Measurements from ENCODE around the gene PRSS58.
A peak's percentile ranks its signal among the peaks of the same experiment; 100 is the strongest.

Gene PRSS58

GRCh38 chr7:142257958-142258357, at the start of gene PRSS58:
Gene PRSS58, minus strand, starts transcription at chr7:142258058. Its CDS starts 351 bp downstream, at chr7:142257707.
- no peak within 1 kb of the TSS for H3K27ac ChIP-seq
- no peaks in the 10 kb centered on the region for H3K36me3 ChIP-seq
- H3K4me2 ChIP-seq, result no peak within 1 kb of the TSS
- no peak for TF ChIP-seq Cebpa-rat (IDR thresholded peaks at IDR 0.05)
- H3K4me1 ChIP-seq, result no peaks in the 10 kb centered on the region
- peaks cover 0 to 22% (median 7%) of the 10 kb centered on the region in 11 experiments; a peak in 11 of 22 replicates for H3K9me3 ChIP-seq (replicated peaks in 1 of 11)
- H4K20me1 ChIP-seq, result no peaks in the 10 kb centered on the region
- no peaks in the 10 kb centered on the region for H3K27me3 ChIP-seq
- H3K4me3 ChIP-seq, result no peak within 1 kb of the TSS
- no peak within 1 kb of the TSS for H3K9ac ChIP-seq

DNA sequence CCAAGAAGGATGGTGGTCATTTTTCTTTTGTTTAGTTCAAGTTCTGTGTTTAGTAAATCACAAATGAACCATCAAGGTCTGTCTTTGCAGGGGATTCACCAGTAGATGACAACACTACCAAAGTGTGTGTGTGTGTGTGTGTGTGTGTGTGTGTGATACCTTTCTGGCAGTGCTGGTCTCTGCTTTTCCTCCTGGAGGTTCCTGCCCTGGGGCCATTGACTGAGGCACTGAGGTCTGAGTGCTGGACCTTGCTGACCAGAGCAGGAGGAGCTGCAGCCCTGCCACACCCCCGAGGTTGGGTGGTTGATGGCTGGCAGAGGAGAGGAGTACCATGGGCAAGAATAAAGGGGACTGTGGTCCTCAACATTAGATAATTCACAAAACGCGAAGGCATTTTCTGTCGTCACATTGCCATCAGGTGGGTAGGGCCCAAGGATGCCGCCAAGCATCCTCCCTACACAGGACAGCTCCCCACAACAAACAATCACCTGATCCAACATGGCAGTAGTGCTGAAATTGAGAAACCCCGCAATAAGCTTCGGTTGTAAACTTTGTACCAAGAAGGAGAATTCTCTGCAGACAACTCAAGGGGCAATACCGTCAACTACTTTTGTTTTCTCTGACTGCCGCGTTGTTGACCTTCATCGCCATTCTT, 49.5 kb upstream of the PRSS58 start:
- H3K4me2 ChIP-seq, result no peak overlapping the region
- TF ChIP-seq Cebpa-rat (IDR thresholded peaks at IDR 0.05), result no peak
- no peaks in the 10 kb centered on the region for H4K20me1 ChIP-seq
- no peak overlapping the region for H3K9ac ChIP-seq
- H3K27me3 ChIP-seq, result no peaks in the 10 kb centered on the region
- no peak overlapping the region for H3K27ac ChIP-seq
- no peaks in the 10 kb centered on the region for H3K36me3 ChIP-seq
- H3K4me3 ChIP-seq, result no peak overlapping the region
- H3K9me3 ChIP-seq (replicated peaks in 1 of 11), result no peaks in the 10 kb centered on the region
- H3K4me1 ChIP-seq, result peaks cover 0 to 36% (median 22%) of the 10 kb centered on the region in 10 experiments; a peak in 18 of 20 replicates

DNA sequence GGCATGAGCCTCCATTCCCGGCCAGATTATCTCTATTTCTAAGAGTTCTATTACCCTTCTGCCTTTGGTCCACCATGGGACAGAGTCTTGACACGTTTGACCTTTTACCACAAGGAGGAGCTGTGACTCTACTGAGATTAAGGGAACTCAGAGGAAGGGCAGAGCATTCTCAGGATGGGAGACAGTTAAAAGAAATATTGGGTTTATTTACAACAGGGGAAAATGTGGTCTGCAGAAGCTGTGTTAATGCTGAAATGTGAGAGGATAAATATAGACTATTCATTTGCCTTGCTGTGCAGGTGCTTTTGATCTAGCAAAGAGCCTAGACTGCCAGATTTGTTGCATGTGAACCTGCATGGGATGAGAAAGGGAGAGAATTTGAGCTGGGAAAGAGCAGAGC, 45.8 kb upstream of the PRSS58 start:
- H3K27me3 ChIP-seq, result no peaks in the 10 kb centered on the region
- TF ChIP-seq Cebpa-rat (IDR thresholded peaks at IDR 0.05), result no peak
- peaks cover 19 to 55% (median 43%) of the 10 kb centered on the region in 10 experiments for H3K4me1 ChIP-seq
- peak overlapping the region in 8 of 11 experiments; percentile 21 to 67 (median 49); a peak in 14 of 22 replicates for H3K4me2 ChIP-seq
- peak overlapping the region in 1 of 11 experiments; percentile 41; a peak in 1 of 22 replicates for H3K27ac ChIP-seq
- no peak overlapping the region for H3K9ac ChIP-seq
- no peaks in the 10 kb centered on the region for H3K36me3 ChIP-seq
- no peaks in the 10 kb centered on the region for H3K9me3 ChIP-seq (replicated peaks in 1 of 11)
- no peaks in the 10 kb centered on the region for H4K20me1 ChIP-seq
- H3K4me3 ChIP-seq, result no peak overlapping the region

GRCh38 chr7:142301923-142302550, 44.2 kb upstream of the PRSS58 start:
- H3K4me3 ChIP-seq, result no peak overlapping the region
- H3K27me3 ChIP-seq, result no peaks in the 10 kb centered on the region
- no peaks in the 10 kb centered on the region for H3K9me3 ChIP-seq (replicated peaks in 1 of 11)
- H3K4me2 ChIP-seq, result peak overlapping the region; percentile 10 to 68 (median 50); a peak in 21 of 22 replicates
- H4K20me1 ChIP-seq, result no peaks in the 10 kb centered on the region
- no peak for TF ChIP-seq Cebpa-rat (IDR thresholded peaks at IDR 0.05)
- no peaks in the 10 kb centered on the region for H3K36me3 ChIP-seq
- H3K4me1 ChIP-seq, result peaks cover 19 to 60% (median 46%) of the 10 kb centered on the region in 10 experiments
- H3K27ac ChIP-seq, result 0 out of 22 replicates have a peak overlapping the region, but pooled peaks of 1 of the 11 experiments have one; percentile 5
- no peak overlapping the region for H3K9ac ChIP-seq

DNA sequence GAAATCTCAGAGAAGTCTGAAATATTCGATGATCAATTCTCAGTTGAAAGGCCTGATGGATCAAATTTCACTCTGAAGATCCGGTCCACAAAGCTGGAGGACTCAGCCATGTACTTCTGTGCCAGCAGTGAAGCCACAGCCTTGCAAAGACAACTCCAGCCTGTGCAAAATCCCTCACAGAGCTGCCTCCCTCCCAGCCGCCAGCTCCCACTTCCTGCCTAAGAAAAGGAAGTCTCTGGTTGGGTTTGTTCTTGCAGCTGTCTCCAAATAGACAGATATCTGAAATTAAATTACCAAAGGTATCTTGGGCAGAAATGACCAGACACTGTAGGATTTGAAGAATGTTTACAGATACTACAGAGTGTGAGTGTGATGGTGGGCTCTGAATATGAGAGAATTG, 43.4 kb upstream of the PRSS58 start:
- H3K27ac ChIP-seq, result peak overlapping the region in 1 of 11 experiments; percentile 5; a peak in 2 of 22 replicates
- peak overlapping the region; percentile 10 to 68 (median 50) for H3K4me2 ChIP-seq
- no peaks in the 10 kb centered on the region for H3K9me3 ChIP-seq (replicated peaks in 1 of 11)
- H3K4me3 ChIP-seq, result no peak overlapping the region
- no peak for TF ChIP-seq Cebpa-rat (IDR thresholded peaks at IDR 0.05)
- H3K4me1 ChIP-seq, result peaks cover 19 to 60% (median 46%) of the 10 kb centered on the region in 10 experiments
- H3K27me3 ChIP-seq, result no peaks in the 10 kb centered on the region
- no peaks in the 10 kb centered on the region for H3K36me3 ChIP-seq
- no peaks in the 10 kb centered on the region for H4K20me1 ChIP-seq
- no peak overlapping the region for H3K9ac ChIP-seq

GRCh38 chr7:142300689-142301088, 42.8 kb upstream of the PRSS58 start:
- no peak overlapping the region for H3K4me3 ChIP-seq
- H3K4me2 ChIP-seq, result peak overlapping the region; percentile 10 to 68 (median 50); a peak in 21 of 22 replicates
- no peaks in the 10 kb centered on the region for H3K27me3 ChIP-seq
- no peak for TF ChIP-seq Cebpa-rat (IDR thresholded peaks at IDR 0.05)
- H3K4me1 ChIP-seq, result peaks cover 19 to 60% (median 46%) of the 10 kb centered on the region in 10 experiments
- H3K36me3 ChIP-seq, result no peaks in the 10 kb centered on the region
- H3K9ac ChIP-seq, result no peak overlapping the region
- no peaks in the 10 kb centered on the region for H4K20me1 ChIP-seq
- H3K9me3 ChIP-seq (replicated peaks in 1 of 11), result no peaks in the 10 kb centered on the region
- H3K27ac ChIP-seq, result no peak overlapping the region; a peak in 2 of 22 replicates

GRCh38 chr7:142299237-142299781, 41.5 kb upstream of the PRSS58 start:
- no peak for TF ChIP-seq Cebpa-rat (IDR thresholded peaks at IDR 0.05)
- Histone ChIP-seq H3K9me3 (replicated peaks in 1 of 11) (no peaks in the 10 kb centered on the region), H3K4me2 (peak overlapping the region in 7 of 11 experiments; percentile 24 to 63 (median 39); a peak in 13 of 22 replicates), H3K36me3 (no peaks in the 10 kb centered on the region), H3K4me3 (no peak overlapping the region), H3K27me3 (no peaks in the 10 kb centered on the region), H4K20me1 (no peaks in the 10 kb centered on the region), H3K4me1 (peaks cover 18 to 47% (median 38%) of the 10 kb centered on the region in 10 experiments), H3K9ac (no peak overlapping the region), H3K27ac (no peak overlapping the region)

DNA sequence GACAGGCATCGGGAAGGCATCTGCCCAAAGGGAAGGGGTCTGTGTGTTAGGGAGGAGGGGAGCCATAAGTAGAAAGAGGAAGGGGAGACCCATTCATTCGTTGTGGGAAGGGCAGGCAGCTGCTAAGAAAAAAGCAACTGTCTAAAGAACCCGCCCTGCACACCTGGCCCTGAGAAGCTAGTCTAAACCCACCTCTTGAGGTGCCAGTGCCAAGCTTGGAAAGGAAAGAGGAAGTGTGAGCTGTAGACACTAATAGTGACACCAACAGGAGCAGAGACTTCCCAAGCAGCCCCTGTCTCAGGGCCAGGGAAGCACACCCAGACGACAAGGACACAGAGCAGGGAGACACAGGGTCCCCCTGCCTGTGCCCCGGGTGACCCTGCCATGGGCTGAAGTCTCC, 40.8 kb upstream of the PRSS58 start:
- H3K9me3 ChIP-seq (replicated peaks in 1 of 11), result no peaks in the 10 kb centered on the region
- H3K27ac ChIP-seq, result no peak overlapping the region
- H3K9ac ChIP-seq, result no peak overlapping the region
- no peaks in the 10 kb centered on the region for H3K27me3 ChIP-seq
- H3K4me3 ChIP-seq, result no peak overlapping the region
- no peaks in the 10 kb centered on the region for H4K20me1 ChIP-seq
- H3K4me2 ChIP-seq, result peak overlapping the region in 9 of 11 experiments; percentile 11 to 63 (median 39); a peak in 15 of 22 replicates
- TF ChIP-seq Cebpa-rat (IDR thresholded peaks at IDR 0.05), result no peak
- H3K36me3 ChIP-seq, result no peaks in the 10 kb centered on the region
- peaks cover 16 to 40% (median 31%) of the 10 kb centered on the region in 10 experiments for H3K4me1 ChIP-seq

GRCh38 chr7:142298009-142298408, 40.2 kb upstream of the PRSS58 start:
- Histone ChIP-seq H3K4me2 (peak overlapping the region in 7 of 11 experiments; percentile 24 to 63 (median 39); a peak in 10 of 22 replicates), H3K27me3 (no peaks in the 10 kb centered on the region), H3K27ac (no peak overlapping the region), H3K4me3 (no peak overlapping the region), H3K9me3 (replicated peaks in 1 of 11) (no peaks in the 10 kb centered on the region), H3K9ac (no peak overlapping the region), H3K4me1 (peaks cover 16 to 36% (median 31%) of the 10 kb centered on the region in 10 experiments), H3K36me3 (no peaks in the 10 kb centered on the region), H4K20me1 (no peaks in the 10 kb centered on the region)
- TF ChIP-seq Cebpa-rat (IDR thresholded peaks at IDR 0.05), result no peak
